ENCODE results near the gene HTATIP2.

HTATIP2 gene

GRCh38 chr11:20429216-20429615, 65.7 kb downstream of the HTATIP2 start:
- no peak overlapping the region for H2AK5ac ChIP-seq (ENCODE audit: low read length)
- no peak overlapping the region for H3K27ac ChIP-seq (ENCODE audit: low read depth, low read length)
- no peak overlapping the region for H4K12ac ChIP-seq (ENCODE audit: low read depth, low read length)
- no peak overlapping the region for H3K18ac ChIP-seq (ENCODE audit: low read length)
- H3K9ac ChIP-seq (ENCODE audit: low read length), result no peak overlapping the region
- H4K8ac ChIP-seq (ENCODE audit: low read depth, low read length), result no peak overlapping the region
- no peak overlapping the region for H2BK12ac ChIP-seq (ENCODE audit: low read length)
- no peaks in the 10 kb centered on the region for H3K4me1 ChIP-seq (ENCODE audit: control insufficient read depth in 1 of 2, insufficient read depth in 2 of 2, low read length in 2 of 2)
- no peak overlapping the region for H4K91ac ChIP-seq (ENCODE audit: low read depth, low read length)
- no peak overlapping the region for H2AFZ ChIP-seq (ENCODE audit: insufficient read depth, low read length, poor library complexity)
- no peak overlapping the region for H3K23ac ChIP-seq (ENCODE audit: low read length)
- no peak overlapping the region for H2BK5ac ChIP-seq (ENCODE audit: low read depth, low read length, poor library complexity)
- H2BK120ac ChIP-seq (ENCODE audit: insufficient read depth, low read length, poor library complexity), result no peak overlapping the region
- no CpG with 5 or more reads among the region's 5 CpGs for WGBS (ENCODE audit: extremely low coverage, insufficient coverage, insufficient read length)
- no peak overlapping the region for H3K14ac ChIP-seq (ENCODE audit: low read length)
- no peak overlapping the region for H3K4me2 ChIP-seq (ENCODE audit: low read length)
- H3K4me3 ChIP-seq (ENCODE audit: low read depth, low read length), result no peak overlapping the region
- H3K4ac ChIP-seq (ENCODE audit: low read depth, low read length), result no peak overlapping the region
- H3K27me3 ChIP-seq (ENCODE audit: insufficient read depth, low read length), result no peaks in the 10 kb centered on the region
- H3K9me3 ChIP-seq (ENCODE audit: insufficient read depth, low read depth, low read length), result no peaks in the 10 kb centered on the region
- no peak for DNase-seq
- no peaks in the 10 kb centered on the region for H3K79me1 ChIP-seq (ENCODE audit: low read length)
- no peaks in the 10 kb centered on the region for H3K79me2 ChIP-seq (ENCODE audit: control insufficient read depth, insufficient read depth, low read length, poor library complexity)
- peaks cover 0 to 1% of the 10 kb centered on the region in 2 experiments for H3K36me3 ChIP-seq (ENCODE audit: control insufficient read depth in 1 of 2, insufficient read depth in 2 of 2, low read length in 2 of 2)
